T-cell (primary cell): ENCODE data around the gene ZBED5. TPM values are rescaled to one million over a fixed set of nuclear protein-coding genes. Genes with fewer than 3 reads are reported as not detected.

Experiments
- ATAC-seq, 4 experiments: fragments of 200-7000 bp in 3 of 4; fragments of 150-1000 bp in 1 of 4; cut with Tn5 transposase; replicated peaks in 1 of 4; 1 replicate in 3 of 4; 2 replicates in 1 of 4; pipeline ENCODE4 v1.10.0; 2021; ENCODE audit warnings: moderate library complexity in 3 of 4, mild to moderate bottlenecking in 2 of 4, moderate number of reproducible peaks in 1 of 4
- CTCF ChIA-PET, 2 donors: fragments of 300-600 bp; sonication (Branson Sonifier 250); formaldehyde crosslinking; loops; one replicate each; lab custom pipeline; 2022; ENCODE audit warnings: antibody characterized with exemption in 2 of 2; lab: Charles Lee
- POLR2A ChIA-PET, 2 donors: fragments of 300-600 bp; sonication (Branson Sonifier 250); formaldehyde crosslinking; loops; one replicate each; lab custom pipeline; 2022; ENCODE audit warnings: antibody characterized with exemption in 2 of 2; lab: Charles Lee
- DNase-seq, 35 experiments: peaks; one replicate each; pipeline versions ENCODE4 v3.0.0 to v3.0.0-alpha.2; 2013 to 2023
- H3K27ac ChIP-seq: one replicate; pipeline ENCODE4 v1.5.1; 2013; ENCODE audit warnings: low read length
- H3K27me3 ChIP-seq, 2 experiments: replicated peaks in 1 of 2; 1 replicate in 1 of 2; 2 replicates in 1 of 2; pipeline versions ENCODE4 v1.6.1 to v1.7.0; 2013; ENCODE audit warnings: low read length in 1 of 2, mixed read lengths in 1 of 2; ENCODE audit not compliant: control insufficient read depth in 2 of 2, insufficient read depth in 2 of 2; ENCODE audit errors: extremely low read depth in 1 of 2
- H3K36me3 ChIP-seq, 2 donors: 1 replicate in 1 of 2; 2 replicates in 1 of 2; pipeline versions ENCODE4 v1.6.1 to v1.7.0; 2013; ENCODE audit warnings: low read length in 1 of 2; ENCODE audit not compliant: control insufficient read depth in 2 of 2, insufficient read depth in 1 of 2; ENCODE audit errors: extremely low read depth in 1 of 2
- H3K4me1 ChIP-seq, 2 experiments: 1 replicate in 1 of 2; 2 replicates in 1 of 2; pipeline versions ENCODE4 v1.6.1 to v1.7.0; 2013; ENCODE audit warnings: low read length in 2 of 2, mixed read lengths in 1 of 2; ENCODE audit not compliant: insufficient read depth in 2 of 2, control insufficient read depth in 1 of 2; ENCODE audit errors: extremely low read depth in 1 of 2
- H3K4me3 ChIP-seq, 2 donors: 1 replicate in 1 of 2; 2 replicates in 1 of 2; pipeline versions ENCODE4 v1.5.1 to v1.7.0; 2013; ENCODE audit warnings: mild to moderate bottlenecking in 2 of 2, low read length in 1 of 2, moderate library complexity in 1 of 2; ENCODE audit not compliant: control insufficient read depth in 1 of 2; ENCODE audit errors: extremely low read depth in 1 of 2
- H3K9me3 ChIP-seq: 2 replicates; pipeline ENCODE4 v1.7.0; 2013
- H3K27ac Mint-ChIP-seq, 2 donors: one replicate each; pipeline ENCODE4 v1.8.0; 2020 to 2021; ENCODE audit warnings: mild to moderate bottlenecking in 2 of 2, mixed read lengths in 2 of 2
- H3K27me3 Mint-ChIP-seq, 2 donors: one replicate each; pipeline ENCODE4 v1.8.0; 2021 to 2022; ENCODE audit warnings: mixed read lengths in 2 of 2
- H3K36me3 Mint-ChIP-seq: one replicate; pipeline ENCODE4 v1.8.0; 2021; ENCODE audit warnings: mixed read lengths
- H3K4me1 Mint-ChIP-seq, 3 donors: one replicate each; pipeline ENCODE4 v1.8.0; 2020 to 2022; ENCODE audit warnings: mixed read lengths in 3 of 3, mild to moderate bottlenecking in 1 of 3
- H3K4me3 Mint-ChIP-seq, 3 donors: one replicate each; pipeline ENCODE4 v1.8.0; 2020 to 2022; ENCODE audit warnings: mild to moderate bottlenecking in 3 of 3, mixed read lengths in 3 of 3, moderate library complexity in 3 of 3
- H3K9me3 Mint-ChIP-seq, 3 donors: one replicate each; pipeline ENCODE4 v1.8.0; 2020 to 2022; ENCODE audit warnings: mixed read lengths in 3 of 3
- WGBS: methylation state at CpG from one replicate; pipeline ENCODE4 v1.1.5; 2013; ENCODE audit warnings: missing lambda C conversion rate; ENCODE audit not compliant: insufficient coverage; 5-methylcytosine and 5-hydroxymethylcytosine counted together
- total RNA-seq, 35 experiments: library from RNA in 6 of 35; stranded (reverse) in 6 of 35; fragments of 120-200 nt in 1 of 35; gene quantifications; one replicate each; pipeline versions ENCODE4 v1.2.1 to v1.2.4 and lab custom pipeline; 2013 to 2026

The ZBED5 gene
- total RNA-seq, 5 donors from 2014 or later (not counting 1 experiment from before 2014, with no cell fraction given), result 70.1 to 112 (median 106) TPM

DNA sequence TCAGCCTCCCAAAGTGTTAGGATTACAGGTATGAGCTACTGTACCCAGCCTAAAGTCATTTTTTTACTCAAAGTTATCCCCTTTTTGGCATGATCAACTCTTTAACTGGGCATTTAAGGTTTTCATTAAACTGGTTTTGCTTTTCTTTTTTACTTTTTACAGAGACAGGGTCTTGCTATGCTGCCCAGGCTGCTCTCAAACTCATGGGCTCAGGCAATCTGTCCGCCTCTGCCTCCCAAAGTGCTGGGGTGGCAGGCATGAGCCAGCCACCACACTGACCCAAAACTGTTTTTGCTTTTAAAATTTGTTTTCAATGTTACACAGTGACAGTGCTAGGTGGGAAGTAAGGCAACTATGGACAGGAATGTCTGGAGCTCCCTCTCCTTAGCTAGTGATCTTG, 3.9 kb upstream of the ZBED5 start:
- ChIA-PET CTCF (no interaction called here), POLR2A (interaction anchor here in 1 of 2 donors (0.8 kb wide), 1 partner anchor 53 kb away, joined by 5 read pairs; the partner anchor contains the start of gene EIF4G2)
- no peaks in the 10 kb centered on the region for H3K27me3 Mint-ChIP-seq
- Histone ChIP-seq H3K4me1 (peaks cover 11 to 13% of the 10 kb centered on the region in 2 experiments), H3K27ac (no peak overlapping the region), H3K36me3 (no peaks in the 10 kb centered on the region), H3K4me3 (no peak overlapping the region), H3K9me3 (no peaks in the 10 kb centered on the region), H3K27me3 (no peaks in the 10 kb centered on the region)
- H3K9me3 Mint-ChIP-seq, result no peaks in the 10 kb centered on the region
- no peak overlapping the region for H3K4me3 Mint-ChIP-seq
- DNase-seq (no peak), ATAC-seq (no peak)
- no CpG with 5 or more reads among the region's 1 CpG for WGBS
- H3K36me3 Mint-ChIP-seq, result no peaks in the 10 kb centered on the region
- peak overlapping the region; percentile 61 to 79 for H3K27ac Mint-ChIP-seq
- H3K4me1 Mint-ChIP-seq, result peaks cover 29 to 45% (median 40%) of the 10 kb centered on the region in 3 donors

- Histone ChIP-seq H3K4me3 (no peak overlapping the region), H3K27me3 (no peaks in the 10 kb centered on the region), H3K27ac (no peak overlapping the region), H3K9me3 (no peaks in the 10 kb centered on the region), H3K36me3 (no peaks in the 10 kb centered on the region), H3K4me1 (peaks cover 13 to 18% of the 10 kb centered on the region in 2 experiments)
- Mint-ChIP-seq H3K4me3 (no peak overlapping the region), H3K27ac (peak overlapping the region in 1 of 2 donors; percentile 8), H3K4me1 (peaks cover 36 to 51% (median 44%) of the 10 kb centered on the region in 3 donors), H3K9me3 (no peaks in the 10 kb centered on the region), H3K27me3 (no peaks in the 10 kb centered on the region), H3K36me3 (peaks cover 4% of the 10 kb centered on the region)
- POLR2A ChIA-PET, result interaction anchor here (0.6 to 7.1 kb wide), 4 partner anchors 18 to 55 kb away, joined by 3 to 164 read pairs (median 5); partner anchors contain the start of gene EIF4G2 (in 1 of the 2)
- CTCF ChIA-PET, result interaction anchor here (0.6 to 0.7 kb wide), 2 partner anchors 27 to 71 kb away, joined by 3 to 5 read pairs; no protein-coding TSS in a partner anchor
- DNase-seq, result no peak
- no peak for ATAC-seq
Measured at GRCh38 chr11:10861047-10861446, 3.2 kb upstream of the ZBED5 start.

DNA sequence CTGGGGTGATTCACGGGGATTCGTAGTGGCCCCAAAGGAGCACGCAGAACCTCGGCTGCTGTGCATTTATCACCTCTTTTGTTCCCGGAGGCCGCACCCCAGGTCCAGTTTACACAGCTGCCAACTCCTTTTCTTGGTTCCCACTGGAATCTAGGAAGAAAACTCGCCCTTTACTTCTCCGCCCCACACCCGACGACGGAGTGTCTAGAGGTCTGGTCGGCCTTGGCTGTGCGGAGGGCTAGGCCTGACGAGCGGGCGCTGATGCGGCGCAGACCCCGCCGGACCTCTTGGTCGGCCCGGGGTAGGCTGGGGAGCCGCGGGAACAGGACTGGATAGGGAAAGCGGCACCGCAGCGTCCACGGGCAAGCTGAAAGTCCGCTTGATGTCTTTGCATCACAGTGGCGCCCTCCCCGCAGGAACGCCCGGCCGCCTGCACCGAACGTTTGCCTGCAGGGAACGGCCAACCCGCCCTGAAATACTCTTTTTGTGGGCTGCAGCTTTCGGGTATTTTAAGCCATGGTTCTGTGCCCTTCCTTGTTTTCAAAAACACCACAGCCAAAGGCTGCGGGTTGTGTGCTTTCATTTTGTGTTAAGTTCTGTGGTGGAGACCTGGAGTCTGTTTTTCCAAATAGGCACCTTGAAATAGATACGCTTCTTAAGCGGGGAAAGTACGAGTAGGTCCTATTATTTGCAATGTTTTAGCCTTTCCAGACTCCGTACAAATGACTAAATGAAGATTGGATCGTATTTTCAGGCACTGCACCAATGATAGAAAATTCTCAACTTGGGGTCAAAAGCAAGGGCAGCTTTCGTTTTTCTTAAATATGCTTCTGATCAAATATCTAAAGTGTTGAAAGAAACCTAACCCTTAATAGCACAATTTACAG, 829 bp upstream of the ZBED5 start:
- H3K27me3 Mint-ChIP-seq, result no peaks in the 10 kb centered on the region
- CTCF ChIA-PET, result interaction anchor here (1.0 to 4.7 kb wide), 7 partner anchors 10 to 1229 kb away, joined by 3 to 60 read pairs (median 4); partner anchors contain the start of genes EIF4G2 (in 1 of the 2) and RNF141 (in 1 of the 2)

DNA sequence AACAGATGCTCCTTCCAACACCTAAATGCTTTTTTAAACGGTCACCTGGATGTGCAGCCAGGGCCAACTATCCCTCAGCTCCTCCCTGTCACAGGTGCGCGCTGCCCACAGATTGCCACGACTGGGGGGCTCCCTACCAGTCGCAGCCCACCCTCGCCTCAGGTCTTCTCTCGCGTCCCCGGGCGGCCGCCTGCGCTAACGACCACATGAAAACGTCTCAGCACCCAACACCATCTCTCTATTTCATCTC, 469 bp downstream of the ZBED5 start:
- H3K27me3 ChIP-seq, result no peaks in the 10 kb centered on the region
- H3K27ac ChIP-seq, result peak overlapping the region; percentile 95
- H3K36me3 ChIP-seq, result peaks cover 3 to 28% of the 10 kb centered on the region in 2 donors
- peak; percentile 5 to 23 (median 10) for ATAC-seq
- peak overlapping the region; percentile 98 to 100 (median 100) for H3K4me3 Mint-ChIP-seq
- 0% methylated on average over 14 of the region's 14 CpGs for WGBS
- H3K4me1 Mint-ChIP-seq, result peaks cover 45 to 54% (median 48%) of the 10 kb centered on the region in 3 donors
- ChIA-PET POLR2A (interaction anchor here (0.5 to 7.1 kb wide), 11 partner anchors 8 to 1530 kb away, joined by 3 to 164 read pairs (median 5); partner anchors contain the start of genes EIF4G2 (in 2 of the 2), CTR9 (in 1 of the 2) and RNF141 (in 1 of the 2)), CTCF (interaction anchor here (0.5 to 4.7 kb wide), 8 partner anchors 9 to 317 kb away, joined by 3 to 60 read pairs (median 4); partner anchors contain the start of genes CTR9 (in 1 of the 2), EIF4G2 (in 1 of the 2) and RNF141 (in 1 of the 2))
- peak in 3 of 35 experiments; percentile 1 to 33 (median 7) for DNase-seq
- H3K27me3 Mint-ChIP-seq, result no peaks in the 10 kb centered on the region
- H3K4me1 ChIP-seq, result peaks cover 13 to 18% of the 10 kb centered on the region in 2 experiments
- peak overlapping the region; percentile 93 to 97 for H3K4me3 ChIP-seq
- H3K9me3 ChIP-seq, result no peaks in the 10 kb centered on the region
- no peaks in the 10 kb centered on the region for H3K9me3 Mint-ChIP-seq
- H3K36me3 Mint-ChIP-seq, result peaks cover 24% of the 10 kb centered on the region
- peak overlapping the region; percentile 100 for H3K27ac Mint-ChIP-seq

More for the DNA sequence above, 829 bp upstream of the ZBED5 start:
- peaks cover 0 to 17% of the 10 kb centered on the region in 2 donors for H3K36me3 ChIP-seq
- ATAC-seq (peak; percentile 21 to 25 (median 22)), DNase-seq (peak in 32 of 35 experiments; percentile 9 to 62 (median 31))
- H3K4me3 ChIP-seq, result peak overlapping the region; percentile 93 to 97
- peak overlapping the region; percentile 95 for H3K27ac ChIP-seq
- no peaks in the 10 kb centered on the region for H3K9me3 Mint-ChIP-seq
- H3K27me3 ChIP-seq, result no peaks in the 10 kb centered on the region
- peaks cover 17% of the 10 kb centered on the region for H3K36me3 Mint-ChIP-seq
- H3K27ac Mint-ChIP-seq, result peak overlapping the region; percentile 100
- POLR2A ChIA-PET, result interaction anchor here (0.6 to 7.1 kb wide), 10 partner anchors 11 to 1293 kb away, joined by 3 to 164 read pairs (median 5); partner anchors contain the start of genes EIF4G2 (in 2 of the 2), CTR9 (in 1 of the 2) and RNF141 (in 1 of the 2)
- peak overlapping the region; percentile 98 to 100 (median 100) for H3K4me3 Mint-ChIP-seq
- peaks cover 13 to 21% of the 10 kb centered on the region in 2 experiments for H3K4me1 ChIP-seq
- no peaks in the 10 kb centered on the region for H3K9me3 ChIP-seq
- H3K4me1 Mint-ChIP-seq, result peaks cover 49 to 62% (median 52%) of the 10 kb centered on the region in 3 donors
- WGBS, result 1% methylated on average over 42 of the region's 46 CpGs

- Mint-ChIP-seq H3K4me1 (peaks cover 40 to 54% (median 51%) of the 10 kb centered on the region in 3 donors), H3K9me3 (no peaks in the 10 kb centered on the region), H3K27ac (peak overlapping the region; percentile 100), H3K4me3 (peak overlapping the region; percentile 98 to 100 (median 100)), H3K36me3 (peaks cover 29% of the 10 kb centered on the region), H3K27me3 (no peaks in the 10 kb centered on the region)
- WGBS, result 6% methylated on average over 7 of the region's 17 CpGs
- ATAC-seq, result no peak
- no peaks in the 10 kb centered on the region for H3K9me3 ChIP-seq
- peak overlapping the region; percentile 95 for H3K27ac ChIP-seq
- peaks cover 13 to 18% of the 10 kb centered on the region in 2 experiments for H3K4me1 ChIP-seq
- H3K4me3 ChIP-seq, result peak overlapping the region; percentile 93 to 97
- H3K36me3 ChIP-seq, result peaks cover 3 to 34% of the 10 kb centered on the region in 2 donors
- H3K27me3 ChIP-seq, result no peaks in the 10 kb centered on the region
- POLR2A ChIA-PET, result interaction anchor here (0.9 to 7.1 kb wide), 5 partner anchors 8 to 54 kb away, joined by 3 to 164 read pairs (median 3); partner anchors contain the start of gene EIF4G2 (in 2 of the 2)
- CTCF ChIA-PET, result interaction anchor here in 1 of 2 donors (3.1 to 4.7 kb wide), 2 partner anchors 22 to 48 kb away, joined by 18 to 60 read pairs; partner anchors contain the start of gene EIF4G2
- peak in 4 of 35 experiments; percentile 2 to 56 (median 16) for DNase-seq
Measured at GRCh38 chr11:10856689-10857458, 979 bp downstream of the ZBED5 start.
